ENCODE measurements around the gene ZBTB17. TPM values are rescaled to one million over a fixed set of nuclear protein-coding genes. Genes with fewer than 3 reads are reported as not detected.

Gene ZBTB17
- total and polyA plus RNA-seq, 9 of the 15 experiments (the other 6 are each of a cell fraction or from before 2014, with no cell fraction given) = 1.1 to 53.4 (median 29.6) TPM

DNA sequence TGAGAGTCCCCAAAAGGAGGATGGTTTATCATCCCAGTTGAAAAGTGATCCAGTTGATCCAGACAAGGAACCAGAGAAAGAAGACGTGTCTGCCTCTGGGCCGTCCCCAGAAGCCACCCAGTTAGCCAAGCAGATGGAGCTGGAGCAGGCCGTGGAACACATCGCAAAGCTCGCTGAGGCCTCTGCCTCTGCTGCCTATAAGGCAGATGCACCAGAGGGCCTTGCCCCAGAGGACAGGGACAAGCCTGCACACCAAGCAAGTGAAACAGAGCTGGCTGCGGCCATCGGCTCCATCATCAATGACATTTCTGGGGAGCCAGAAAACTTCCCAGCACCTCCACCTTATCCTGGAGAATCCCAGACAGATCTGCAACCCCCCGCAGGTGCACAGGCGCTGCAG lies 43.3 kb downstream of the ZBTB17 start:
- 96% methylated on average over 9 of the region's 9 CpGs for WGBS (ENCODE audit: insufficient coverage, low coverage, missing lambda C conversion rate)

More for the DNA sequence above, 43.3 kb downstream of the ZBTB17 start:
- Histone ChIP-seq H3K27me3 (ENCODE audit: control insufficient read depth in 2 of 2, insufficient read depth in 2 of 2, low read length in 2 of 2) (no peaks in the 10 kb centered on the region), H3K9me1 (ENCODE audit: control insufficient read depth, insufficient read depth, low read length) (no peaks in the 10 kb centered on the region), H3K27ac (ENCODE audit: extremely low read depth, low read depth, low read length) (no peak overlapping the region), H3K4me2 (ENCODE audit: insufficient read depth, low read length) (no peak overlapping the region), H3K4me1 (replicated peaks in 1 of 2; ENCODE audit: control insufficient read depth in 2 of 2, insufficient read depth in 2 of 2, low read length in 2 of 2) (0 out of 5 replicates have a peak, but pooled peaks cover 0 to 8% of the 10 kb centered on the region in 2 experiments), H3K4me3 (no peak overlapping the region), H3K9ac (ENCODE audit: insufficient read depth in 1 of 2, low read depth in 2 of 2, low read length in 2 of 2) (no peak overlapping the region), H3K9me3 (replicated peaks; ENCODE audit: control insufficient read depth, insufficient read depth, low read depth, low read length) (no peaks in the 10 kb centered on the region), H3K79me2 (ENCODE audit: control insufficient read depth, insufficient read depth, low read length) (peaks cover 5% of the 10 kb centered on the region; the same call in 1 of the 3 replicates), H4K20me1 (replicated peaks; ENCODE audit: control insufficient read depth, insufficient read depth, low read length) (no peaks in the 10 kb centered on the region), H2AFZ (ENCODE audit: low read depth, low read length) (no peak overlapping the region), H3K36me3 (ENCODE audit: control insufficient read depth, insufficient read depth, low read length) (peaks cover 100% of the 10 kb centered on the region)
- ATAC-seq (no peak), FAIRE-seq (no peak), DNase-seq (ENCODE audit: extremely low read depth in 1 of 4, low spot score in 3 of 4) (no peak)
- TF ChIP-seq ZFX (CRISPR knock-in tag; IDR thresholded peaks at IDR 0.05) (peak; percentile 30; the same call in 1 of the 2 replicates), ZNF436 (CRISPR knock-in tag; IDR thresholded peaks at IDR 0.05) (no peak), BRF1 (IDR thresholded peaks at IDR 0.05; ENCODE audit: borderline replicate concordance, extremely low read depth, insufficient read length) (no peak)
- TF ChIP-seq, protein P1, sequence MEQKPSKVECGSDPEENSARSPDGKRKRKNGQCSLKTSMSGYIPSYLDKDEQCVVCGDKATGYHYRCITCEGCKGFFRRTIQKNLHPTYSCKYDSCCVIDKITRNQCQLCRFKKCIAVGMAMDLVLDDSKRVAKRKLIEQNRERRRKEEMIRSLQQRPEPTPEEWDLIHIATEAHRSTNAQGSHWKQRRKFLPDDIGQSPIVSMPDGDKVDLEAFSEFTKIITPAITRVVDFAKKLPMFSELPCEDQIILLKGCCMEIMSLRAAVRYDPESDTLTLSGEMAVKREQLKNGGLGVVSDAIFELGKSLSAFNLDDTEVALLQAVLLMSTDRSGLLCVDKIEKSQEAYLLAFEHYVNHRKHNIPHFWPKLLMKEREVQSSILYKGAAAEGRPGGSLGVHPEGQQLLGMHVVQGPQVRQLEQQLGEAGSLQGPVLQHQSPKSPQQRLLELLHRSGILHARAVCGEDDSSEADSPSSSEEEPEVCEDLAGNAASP (IDR thresholded peaks at IDR 0.05) = no peak
- TF ChIP-seq, protein P2, sequence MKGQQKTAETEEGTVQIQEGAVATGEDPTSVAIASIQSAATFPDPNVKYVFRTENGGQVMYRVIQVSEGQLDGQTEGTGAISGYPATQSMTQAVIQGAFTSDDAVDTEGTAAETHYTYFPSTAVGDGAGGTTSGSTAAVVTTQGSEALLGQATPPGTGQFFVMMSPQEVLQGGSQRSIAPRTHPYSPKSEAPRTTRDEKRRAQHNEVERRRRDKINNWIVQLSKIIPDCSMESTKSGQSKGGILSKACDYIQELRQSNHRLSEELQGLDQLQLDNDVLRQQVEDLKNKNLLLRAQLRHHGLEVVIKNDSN (CRISPR knock-in tag; IDR thresholded peaks at IDR 0.05) = no peak
- no TSS peak for BruUV-seq (replicated peaks)
- in situ Hi-C loops (cut with MboI) = no loop called here
- intact Hi-C loops (cut with micrococcal nuclease) = no loop called here
- ChIA-PET CTCF (ENCODE audit: low intra/inter-chr PET ratio) (no interaction called here), POLR2A (interaction anchor here (0.5 to 1.7 kb wide), 5 partner anchors 9 to 85 kb away, joined by 3 to 9 read pairs (median 4); partner anchors contain the start of gene SPEN)

Measured in K562 (cell line).